GM18907 (cell line): ENCODE data around the gene BTNL8.

ENCODE experiments used
- ATAC-seq: cut with Tn5 transposase; IDR thresholded peaks from one replicate; pipeline ENCODE4 v1.9.1; 2021; ENCODE audit warnings: mild to moderate bottlenecking, moderate library complexity; ENCODE audit not compliant: unreplicated experiment

Gene BTNL8

DNA sequence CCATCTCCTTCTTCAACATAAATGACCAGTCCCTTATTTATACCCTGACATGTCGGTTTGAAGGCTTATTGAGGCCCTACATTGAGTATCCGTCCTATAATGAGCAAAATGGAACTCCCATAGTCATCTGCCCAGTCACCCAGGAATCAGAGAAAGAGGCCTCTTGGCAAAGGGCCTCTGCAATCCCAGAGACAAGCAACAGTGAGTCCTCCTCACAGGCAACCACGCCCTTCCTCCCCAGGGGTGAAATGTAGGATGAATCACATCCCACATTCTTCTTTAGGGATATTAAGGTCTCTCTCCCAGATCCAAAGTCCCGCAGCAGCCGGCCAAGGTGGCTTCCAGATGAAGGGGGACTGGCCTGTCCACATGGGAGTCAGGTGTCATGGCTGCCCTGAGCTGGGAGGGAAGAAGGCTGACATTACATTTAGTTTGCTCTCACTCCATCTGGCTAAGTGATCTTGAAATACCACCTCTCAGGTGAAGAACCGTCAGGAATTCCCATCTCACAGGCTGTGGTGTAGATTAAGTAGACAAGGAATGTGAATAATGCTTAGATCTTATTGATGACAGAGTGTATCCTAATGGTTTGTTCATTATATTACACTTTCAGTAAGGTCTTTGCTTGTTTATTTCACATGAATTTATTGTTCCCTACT is 51.5 kb downstream of the BTNL8 start:
- no peak for ATAC-seq

DNA sequence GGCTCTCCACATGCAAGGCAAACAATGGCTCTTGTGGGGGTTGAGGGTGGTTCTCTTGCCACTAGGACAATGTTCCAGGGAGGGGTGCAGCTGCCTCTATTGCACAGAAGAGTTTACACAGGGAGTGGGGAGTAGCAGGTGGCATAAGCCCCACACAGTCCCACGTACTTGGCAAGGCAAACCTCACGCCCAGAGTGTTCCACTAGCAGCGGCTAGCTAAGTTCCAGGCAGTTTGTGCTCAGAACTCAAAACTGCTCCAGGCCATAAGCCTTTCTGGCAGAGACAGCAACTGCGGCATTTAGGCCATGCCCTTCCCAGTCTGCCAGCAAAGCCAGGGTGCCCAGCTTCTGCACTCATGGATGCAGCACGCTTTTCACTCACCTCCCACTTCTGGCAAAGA is 60.7 kb downstream of the BTNL8 start:
- no peak for ATAC-seq

DNA sequence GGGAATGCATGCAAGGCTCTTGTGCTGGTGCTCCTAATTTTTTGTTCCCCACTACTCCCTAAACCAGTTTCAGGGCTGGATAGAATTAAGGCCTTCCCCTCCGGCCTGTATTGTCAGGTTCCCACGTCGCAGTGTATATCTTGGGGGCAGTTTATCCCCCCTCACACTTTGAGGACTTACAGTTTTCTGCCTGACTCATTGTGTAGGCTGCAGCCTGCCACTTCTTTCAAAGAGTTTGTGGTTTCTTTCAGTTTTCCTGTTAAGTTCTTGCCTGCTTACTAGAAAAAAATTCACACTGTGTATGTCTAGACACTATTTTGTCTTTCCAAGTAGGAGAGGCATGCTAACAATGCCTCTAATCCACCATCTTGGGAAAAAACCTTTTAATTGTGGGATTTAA is 61.2 kb downstream of the BTNL8 start:
- no peak for ATAC-seq

DNA sequence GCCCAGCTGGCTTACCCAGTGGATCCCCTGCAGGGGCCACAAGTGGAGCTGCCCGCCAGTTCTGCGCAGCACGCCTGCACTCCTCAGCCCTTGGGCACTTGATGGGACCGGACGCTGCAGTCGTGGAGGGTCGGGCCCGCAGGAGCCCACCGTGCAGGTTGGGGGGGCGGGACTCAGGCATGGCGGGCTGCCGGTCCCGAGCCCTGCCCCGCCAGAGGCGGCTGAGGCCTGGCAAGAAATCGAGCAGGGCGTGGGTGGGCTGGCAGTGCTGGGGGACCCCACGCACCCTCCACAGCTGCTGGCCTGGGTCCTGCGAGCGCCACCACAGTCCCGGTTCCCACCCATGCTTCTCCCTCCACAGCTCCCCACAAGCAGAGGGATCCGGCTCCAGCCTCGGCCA is 70.4 kb downstream of the BTNL8 start:
- no peak for ATAC-seq

DNA sequence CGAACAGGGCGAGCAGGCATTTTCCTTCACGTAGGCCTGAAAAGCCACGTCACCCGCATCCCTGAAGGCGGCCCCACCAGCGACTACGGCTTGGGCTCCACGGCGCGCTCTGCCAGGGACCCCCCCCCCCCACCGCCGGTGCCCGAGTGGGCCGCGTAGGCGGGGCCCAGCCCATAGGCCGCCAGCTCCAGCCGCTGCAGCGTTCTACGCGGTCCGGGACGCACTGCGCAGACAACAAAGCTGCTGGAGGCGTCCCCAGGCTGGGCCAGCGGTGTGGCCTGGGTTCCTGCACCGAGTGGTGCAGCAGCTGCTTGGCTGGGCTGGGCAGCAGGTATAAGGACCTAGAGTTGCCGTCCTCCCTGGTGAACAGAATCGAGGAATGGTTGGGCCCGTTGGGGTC is 71.4 kb downstream of the BTNL8 start:
- no peak for ATAC-seq

DNA sequence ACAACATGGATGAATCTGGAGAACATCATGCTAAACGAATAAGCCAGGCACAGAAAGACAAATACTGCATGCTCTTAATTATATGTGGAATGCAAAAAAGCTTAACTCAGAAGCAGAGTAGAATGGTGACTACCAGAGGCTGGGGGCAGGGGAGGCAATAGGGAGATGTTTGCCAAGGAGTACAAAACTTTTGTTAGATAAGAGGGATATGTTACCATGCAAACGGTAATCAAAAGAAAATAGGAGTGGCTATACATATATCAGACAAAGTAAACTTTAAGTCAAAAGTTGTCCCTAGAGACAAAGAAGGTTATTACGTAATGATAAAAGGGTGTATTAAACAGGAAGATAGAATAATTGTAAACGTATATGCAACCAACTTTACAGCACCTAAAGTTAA is 71.9 kb downstream of the BTNL8 start:
- ATAC-seq: no peak

DNA sequence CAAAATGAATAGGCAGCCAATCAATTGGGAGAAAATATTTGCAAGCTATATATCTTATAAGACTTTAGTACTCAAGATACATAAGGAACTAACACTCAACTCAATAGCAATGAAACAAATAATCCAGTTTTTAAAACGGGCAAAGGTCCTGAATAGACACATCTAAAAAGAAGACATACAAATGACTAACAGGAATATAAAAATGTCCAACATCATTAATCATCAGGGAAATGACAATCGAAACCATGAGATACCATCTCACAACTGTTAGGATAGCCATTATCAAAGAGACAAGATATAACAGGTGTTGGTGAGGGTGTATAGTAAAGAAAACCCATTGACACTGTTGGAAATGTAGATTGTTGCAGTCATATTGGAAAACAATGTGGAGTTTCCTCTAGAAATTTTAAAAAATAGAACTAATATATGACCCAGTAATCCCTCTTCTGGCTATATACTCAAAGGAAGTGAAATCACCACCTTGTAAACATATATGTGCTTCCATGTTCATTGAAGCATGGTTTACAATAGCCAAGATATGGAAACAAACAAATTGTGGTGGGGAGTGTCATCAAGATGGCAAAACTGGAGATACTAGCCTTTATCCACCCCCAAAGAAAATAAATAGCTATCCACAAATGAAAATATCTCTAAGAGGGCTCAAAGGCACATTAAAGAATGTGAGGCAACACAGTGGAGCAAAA is 75.8 kb downstream of the BTNL8 start:
- ATAC-seq: peak; percentile 14

DNA sequence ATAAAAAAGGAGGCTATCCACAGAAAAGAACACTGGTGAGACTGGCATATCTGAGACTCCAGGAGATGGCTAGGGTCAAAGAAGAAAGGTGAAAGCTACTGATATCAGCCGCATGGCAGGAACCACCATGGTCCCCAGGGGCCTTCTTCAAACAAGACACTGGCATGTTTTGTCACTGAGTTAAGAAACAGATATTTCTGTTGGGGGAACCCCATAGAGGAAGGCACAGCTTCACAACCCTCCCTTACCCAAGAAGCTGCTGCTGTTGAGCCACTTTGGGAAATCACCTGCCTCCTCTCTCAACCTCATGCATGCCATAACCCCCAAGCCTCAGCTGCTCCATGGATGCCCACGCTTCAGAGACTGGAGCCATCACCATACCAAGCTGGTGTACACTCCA is 76.4 kb downstream of the BTNL8 start:
- peak; percentile 96 for ATAC-seq

DNA sequence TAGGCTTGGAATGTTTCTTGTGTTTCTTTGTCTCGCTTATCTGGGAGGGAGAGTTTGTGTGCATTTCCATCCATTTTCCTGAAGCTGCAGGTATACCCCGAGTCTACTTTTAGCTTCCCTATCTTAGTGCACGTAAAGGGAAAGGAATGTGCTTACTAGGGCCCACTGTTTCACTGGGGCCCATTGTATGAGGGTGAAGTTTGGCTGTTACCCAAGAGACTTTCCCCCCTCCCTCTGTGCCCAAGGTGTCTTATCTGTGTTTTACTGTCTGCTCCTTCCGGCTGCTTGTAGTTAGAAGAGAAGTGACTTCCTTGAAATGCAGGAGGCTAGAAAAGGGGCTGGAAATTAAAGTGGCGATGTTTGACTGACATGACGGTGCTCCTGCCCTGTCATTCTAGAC is 77.6 kb downstream of the BTNL8 start:
- no peak for ATAC-seq

DNA sequence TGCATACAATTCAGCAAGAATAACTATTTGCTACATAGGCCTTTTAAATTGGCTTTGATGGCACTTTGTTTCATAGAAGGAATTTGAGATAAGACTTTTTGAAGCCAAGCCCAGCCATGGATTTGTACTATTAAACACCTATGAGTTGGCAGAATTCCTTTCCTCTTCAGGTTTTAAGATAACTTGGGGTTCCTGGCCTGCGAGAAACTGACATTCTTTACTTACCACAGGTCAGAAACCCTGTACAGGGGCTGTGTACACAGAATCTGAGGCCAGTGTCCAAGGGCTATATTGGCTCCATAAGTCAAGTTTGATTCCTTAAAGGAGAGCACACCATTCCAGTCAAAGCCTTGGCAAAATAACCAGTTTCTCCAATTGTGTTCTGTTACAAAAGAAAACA is 78.9 kb downstream of the BTNL8 start:
- ATAC-seq: no peak

DNA sequence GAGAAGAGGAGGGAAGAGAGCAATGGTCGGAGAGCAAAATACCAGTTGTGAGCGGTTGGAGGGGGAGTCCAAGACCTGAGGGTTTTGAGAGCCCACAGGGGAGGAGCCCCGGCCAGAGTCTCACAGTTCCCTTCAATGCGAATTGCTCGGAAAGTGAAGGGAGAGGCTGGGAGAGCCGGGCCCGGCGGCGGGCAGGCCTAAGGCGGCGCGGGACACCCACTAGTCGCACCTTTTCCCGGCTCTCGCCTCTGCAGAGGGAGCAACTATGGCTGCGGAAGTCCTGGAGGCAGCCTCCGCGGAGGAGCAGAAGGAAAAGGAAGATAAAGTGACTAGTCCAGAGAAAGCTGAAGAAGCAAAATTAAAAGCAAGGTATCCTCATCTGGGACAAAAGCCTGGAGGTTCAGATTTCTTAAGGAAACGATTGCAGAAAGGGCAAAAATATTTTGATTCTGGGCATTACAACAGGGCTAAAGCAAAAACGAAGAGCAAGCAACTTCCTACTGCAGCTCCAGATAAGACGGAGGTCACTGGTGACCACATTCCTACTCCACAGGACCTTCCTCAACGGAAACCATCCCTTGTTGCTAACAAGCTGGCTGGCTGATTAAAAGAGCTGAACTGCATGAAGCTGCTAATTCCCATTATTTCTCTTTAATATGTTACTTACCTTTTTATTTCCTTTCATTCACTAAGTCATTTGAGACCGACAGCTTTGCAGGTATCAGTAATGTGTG is 83.2 kb downstream of the BTNL8 start:
- ATAC-seq: no peak

DNA sequence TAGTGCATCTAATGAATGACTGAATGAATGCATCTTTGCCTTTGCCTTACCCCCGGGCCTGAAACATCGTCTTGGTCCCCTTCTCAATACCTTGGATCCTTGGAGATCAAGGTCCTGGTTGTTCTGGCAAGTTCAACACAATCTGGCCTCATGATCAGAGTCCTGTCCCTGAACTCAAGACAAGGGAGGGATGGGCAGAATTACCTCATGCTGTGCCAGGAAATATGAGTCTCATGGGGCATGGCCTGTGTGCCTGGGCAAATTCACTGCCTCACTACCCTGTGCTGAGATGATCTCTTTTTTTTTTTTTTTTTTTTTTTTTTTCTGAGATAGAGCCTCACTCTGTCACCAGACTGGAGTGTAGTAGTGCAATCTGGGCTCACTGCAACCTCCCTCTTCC is 89.1 kb downstream of the BTNL8 start:
- no peak for ATAC-seq

DNA sequence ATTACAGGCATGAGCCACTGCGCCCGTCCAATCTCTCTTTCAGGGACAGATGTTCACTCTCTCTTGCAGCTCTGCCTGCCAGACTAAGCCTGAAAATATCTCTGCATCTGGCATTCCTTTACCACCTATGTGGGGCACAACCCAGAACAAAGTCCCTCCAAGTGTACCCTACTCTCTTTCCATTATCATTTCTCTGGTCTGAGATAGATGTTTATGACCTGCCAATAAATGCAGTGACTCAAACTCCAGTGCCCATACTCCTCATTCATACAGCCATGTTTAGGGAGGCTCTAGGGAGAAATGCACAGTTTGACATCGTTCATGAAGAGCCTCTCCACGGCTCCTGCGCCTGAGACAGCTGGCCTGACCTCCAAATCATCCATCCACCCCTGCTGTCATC is 89.6 kb downstream of the BTNL8 start, which contains the start of gene BTNL3:
BTNL3 (plus strand) TSS at position 255 of the 400 bp plus-strand sequence. CDS start 183 bp downstream, outside the sequence.
- no peak for ATAC-seq

DNA sequence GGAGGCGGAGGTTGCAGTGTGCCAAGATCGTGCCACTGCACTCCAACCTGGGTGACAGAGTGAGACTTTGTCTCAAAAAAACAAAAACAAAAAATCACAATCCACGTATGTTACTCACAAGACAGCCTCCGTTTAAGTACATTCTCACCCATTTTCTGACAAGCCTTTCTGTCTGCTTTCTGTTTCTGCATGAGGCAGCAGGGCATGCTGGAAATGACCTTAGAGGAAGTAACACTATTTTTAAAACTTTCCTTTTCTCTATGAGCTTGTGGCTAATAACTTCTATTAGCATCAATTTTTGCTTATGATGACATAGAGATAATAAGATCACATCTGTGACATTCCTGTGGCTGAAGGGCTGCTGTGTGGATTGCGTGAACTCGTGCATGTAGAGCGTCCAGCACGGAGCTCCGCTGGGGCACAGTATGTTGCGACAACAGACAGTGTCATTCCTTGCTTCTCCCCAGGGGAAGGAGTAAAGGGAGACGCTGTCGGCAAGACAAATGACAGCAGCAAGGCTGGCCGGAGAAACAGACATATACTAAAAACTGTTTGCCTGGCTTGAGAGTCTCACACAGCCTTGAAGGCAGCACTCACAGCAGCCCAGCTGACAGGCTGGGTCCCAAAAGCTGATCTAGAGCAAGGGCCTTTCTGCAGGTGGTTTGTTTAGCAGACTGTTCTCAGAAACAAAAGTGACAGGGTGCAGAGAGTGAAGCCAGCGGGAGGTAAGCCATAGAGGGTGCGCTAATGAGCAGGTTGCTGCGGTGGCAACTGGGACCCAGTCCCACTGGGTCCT is 91.3 kb downstream of the BTNL8 start:
- no peak for ATAC-seq

DNA sequence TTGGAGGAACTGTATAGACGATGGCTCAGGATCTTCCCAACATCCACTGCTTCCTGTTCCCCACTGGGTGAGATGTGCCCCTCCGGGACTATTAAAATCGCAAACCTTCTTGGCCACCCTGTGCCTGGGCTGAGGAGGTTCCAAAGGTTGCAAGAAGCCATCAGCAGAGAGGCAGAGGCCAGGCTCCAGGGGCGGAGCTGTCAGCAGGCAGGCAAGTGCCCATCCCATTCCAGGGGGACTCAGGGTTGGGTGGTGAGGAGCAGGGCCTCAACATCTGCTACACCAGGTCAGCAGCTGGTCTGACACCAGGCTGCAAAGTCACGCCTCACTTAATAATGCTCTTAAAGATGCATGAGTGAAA is 91.9 kb downstream of the BTNL8 start:
- ATAC-seq: no peak
